ENCODE results near the gene SYPL2. TPM values are rescaled to one million over a fixed set of nuclear protein-coding genes. Genes with fewer than 3 reads are reported as not detected.

SYPL2 gene
- total RNA-seq, 1 donor from 2014 or later, result 1.1 TPM

DNA sequence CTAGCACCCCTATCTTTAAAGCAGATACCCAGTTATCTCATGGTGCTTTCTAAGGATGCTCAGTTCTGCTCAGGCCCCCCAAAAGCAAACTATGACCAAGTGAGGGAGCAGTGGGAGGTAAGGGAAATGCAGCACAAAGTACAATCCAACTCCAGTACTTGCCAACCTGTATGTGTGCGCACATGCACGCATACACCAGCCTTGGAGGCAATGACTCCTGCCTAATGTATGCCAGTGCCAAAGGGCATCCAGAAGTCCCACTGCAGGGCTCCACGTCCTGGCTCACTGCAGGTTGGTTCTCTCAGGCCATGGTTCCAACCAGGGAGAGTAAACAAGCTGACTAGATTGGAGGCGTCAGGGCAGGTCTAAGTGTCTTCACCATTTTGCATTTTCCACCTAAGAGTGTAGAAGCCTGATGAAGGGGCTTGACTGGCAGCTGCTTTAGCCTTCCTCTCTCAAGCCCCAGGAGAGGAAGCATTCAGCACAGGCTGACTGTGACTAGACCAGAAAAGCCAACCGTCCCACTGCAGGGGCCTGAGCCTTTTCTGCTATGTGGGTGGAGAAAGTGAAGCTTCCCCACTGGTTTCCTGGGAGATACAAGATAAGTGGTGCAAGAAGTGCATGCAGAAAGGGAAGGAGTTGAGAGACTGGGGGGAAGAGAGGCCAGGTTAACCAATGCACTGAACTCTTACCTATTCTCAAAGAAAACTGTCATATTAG is 35.5 kb downstream of the SYPL2 start:
- no peaks in the 10 kb centered on the region for H3K27me3 Mint-ChIP-seq
- no peak overlapping the region for H3K27ac Mint-ChIP-seq
- no peaks in the 10 kb centered on the region for H3K4me1 Mint-ChIP-seq (ENCODE audit: low read depth)
- no peak overlapping the region for H3K4me3 Mint-ChIP-seq (ENCODE audit: low read depth)
- TF ChIP-seq, protein P1, sequence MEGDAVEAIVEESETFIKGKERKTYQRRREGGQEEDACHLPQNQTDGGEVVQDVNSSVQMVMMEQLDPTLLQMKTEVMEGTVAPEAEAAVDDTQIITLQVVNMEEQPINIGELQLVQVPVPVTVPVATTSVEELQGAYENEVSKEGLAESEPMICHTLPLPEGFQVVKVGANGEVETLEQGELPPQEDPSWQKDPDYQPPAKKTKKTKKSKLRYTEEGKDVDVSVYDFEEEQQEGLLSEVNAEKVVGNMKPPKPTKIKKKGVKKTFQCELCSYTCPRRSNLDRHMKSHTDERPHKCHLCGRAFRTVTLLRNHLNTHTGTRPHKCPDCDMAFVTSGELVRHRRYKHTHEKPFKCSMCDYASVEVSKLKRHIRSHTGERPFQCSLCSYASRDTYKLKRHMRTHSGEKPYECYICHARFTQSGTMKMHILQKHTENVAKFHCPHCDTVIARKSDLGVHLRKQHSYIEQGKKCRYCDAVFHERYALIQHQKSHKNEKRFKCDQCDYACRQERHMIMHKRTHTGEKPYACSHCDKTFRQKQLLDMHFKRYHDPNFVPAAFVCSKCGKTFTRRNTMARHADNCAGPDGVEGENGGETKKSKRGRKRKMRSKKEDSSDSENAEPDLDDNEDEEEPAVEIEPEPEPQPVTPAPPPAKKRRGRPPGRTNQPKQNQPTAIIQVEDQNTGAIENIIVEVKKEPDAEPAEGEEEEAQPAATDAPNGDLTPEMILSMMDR (IDR thresholded peaks at IDR 0.05; ENCODE audit: unreplicated experiment), result no peak
- no peaks in the 10 kb centered on the region for H3K36me3 Mint-ChIP-seq (ENCODE audit: insufficient read depth)
- DNase-seq (ENCODE audit: low spot score, unreplicated experiment), result no peak
- H3K9me3 Mint-ChIP-seq (ENCODE audit: low read depth), result no peaks in the 10 kb centered on the region

DNA sequence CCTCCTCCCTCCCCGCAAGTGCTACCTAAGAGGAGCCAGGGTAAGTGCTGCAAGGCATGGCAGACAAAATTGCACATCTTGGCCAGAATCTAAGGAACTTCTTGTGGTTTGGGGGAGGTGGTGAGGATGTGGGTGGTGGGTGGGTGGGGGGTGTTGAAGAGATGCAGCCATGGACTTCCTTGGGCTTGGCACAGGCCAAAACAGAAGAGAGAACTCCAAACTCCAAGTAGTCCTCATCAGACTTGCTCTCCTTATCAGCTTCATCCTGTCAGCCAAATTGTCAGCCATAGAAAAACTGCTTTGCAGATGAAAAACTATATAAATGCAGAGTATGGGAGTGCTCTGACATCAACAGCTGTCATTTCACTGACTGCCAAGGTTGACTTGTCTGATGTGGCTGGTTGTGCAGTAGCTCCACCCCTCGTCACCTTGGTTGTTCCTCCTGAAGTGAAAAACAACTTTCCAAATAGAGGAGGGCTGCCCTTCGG is 36.1 kb downstream of the SYPL2 start:
- Mint-ChIP-seq H3K4me3 (ENCODE audit: low read depth) (no peak overlapping the region), H3K9me3 (ENCODE audit: low read depth) (no peaks in the 10 kb centered on the region), H3K27ac (no peak overlapping the region), H3K36me3 (ENCODE audit: insufficient read depth) (no peaks in the 10 kb centered on the region), H3K27me3 (no peaks in the 10 kb centered on the region), H3K4me1 (ENCODE audit: low read depth) (no peaks in the 10 kb centered on the region)
- TF ChIP-seq, protein P1 (IDR thresholded peaks at IDR 0.05; ENCODE audit: unreplicated experiment), result no peak
- DNase-seq (ENCODE audit: low spot score, unreplicated experiment), result no peak

DNA sequence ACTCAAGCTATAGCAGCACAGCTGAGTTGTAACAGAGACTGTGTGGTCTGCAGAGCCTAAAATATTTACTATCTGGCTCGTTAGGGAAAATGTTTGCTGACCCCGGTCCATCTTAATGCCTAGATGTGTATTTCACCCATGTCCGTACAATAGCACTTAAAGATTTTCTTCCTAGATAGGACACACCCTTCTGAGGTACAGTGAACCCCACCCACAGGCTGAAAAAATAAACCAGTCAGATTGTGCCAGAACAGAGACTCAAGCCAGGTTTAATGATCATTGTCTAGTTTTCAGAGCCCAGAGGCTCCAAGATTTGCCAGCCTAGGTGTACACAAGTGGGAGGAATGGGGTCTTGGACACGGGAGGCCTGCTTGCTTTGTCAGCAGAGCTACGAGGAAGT is 37.6 kb downstream of the SYPL2 start:
- no peaks in the 10 kb centered on the region for H3K9me3 Mint-ChIP-seq (ENCODE audit: low read depth)
- H3K4me1 Mint-ChIP-seq (ENCODE audit: low read depth), result peaks cover 4% of the 10 kb centered on the region
- H3K36me3 Mint-ChIP-seq (ENCODE audit: insufficient read depth), result no peaks in the 10 kb centered on the region
- H3K4me3 Mint-ChIP-seq (ENCODE audit: low read depth), result no peak overlapping the region
- TF ChIP-seq, protein P1 (IDR thresholded peaks at IDR 0.05; ENCODE audit: unreplicated experiment), result no peak
- DNase-seq (ENCODE audit: low spot score, unreplicated experiment), result no peak
- peaks cover 8% of the 10 kb centered on the region for H3K27me3 Mint-ChIP-seq
- no peak overlapping the region for H3K27ac Mint-ChIP-seq

DNA sequence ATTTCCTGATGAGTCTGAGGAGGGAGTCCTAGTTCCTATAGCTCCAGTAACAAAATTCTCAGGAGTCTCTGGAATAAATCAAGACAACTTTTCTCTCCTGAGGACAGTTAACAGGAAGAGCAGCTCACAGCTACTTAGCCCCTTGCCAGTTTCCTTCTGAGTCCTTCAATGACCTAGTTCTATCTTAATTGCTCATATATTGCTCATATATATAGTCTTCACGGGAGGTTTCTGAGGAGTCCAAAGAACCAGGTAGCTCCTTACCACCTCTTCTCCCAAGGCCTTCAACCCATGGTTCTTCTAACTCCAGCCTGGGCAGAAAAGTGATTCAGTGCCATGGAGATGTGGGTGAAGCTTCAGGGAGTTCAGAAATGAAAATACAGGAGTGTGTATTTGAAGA is 38.6 kb downstream of the SYPL2 start:
- H3K9me3 Mint-ChIP-seq (ENCODE audit: low read depth), result no peaks in the 10 kb centered on the region
- no peak for DNase-seq (ENCODE audit: low spot score, unreplicated experiment)
- no peak overlapping the region for H3K4me3 Mint-ChIP-seq (ENCODE audit: low read depth)
- TF ChIP-seq, protein P1 (IDR thresholded peaks at IDR 0.05; ENCODE audit: unreplicated experiment), result no peak
- peaks cover 8% of the 10 kb centered on the region for H3K27me3 Mint-ChIP-seq
- H3K4me1 Mint-ChIP-seq (ENCODE audit: low read depth), result peaks cover 7% of the 10 kb centered on the region
- no peak overlapping the region for H3K27ac Mint-ChIP-seq
- no peaks in the 10 kb centered on the region for H3K36me3 Mint-ChIP-seq (ENCODE audit: insufficient read depth)

DNA sequence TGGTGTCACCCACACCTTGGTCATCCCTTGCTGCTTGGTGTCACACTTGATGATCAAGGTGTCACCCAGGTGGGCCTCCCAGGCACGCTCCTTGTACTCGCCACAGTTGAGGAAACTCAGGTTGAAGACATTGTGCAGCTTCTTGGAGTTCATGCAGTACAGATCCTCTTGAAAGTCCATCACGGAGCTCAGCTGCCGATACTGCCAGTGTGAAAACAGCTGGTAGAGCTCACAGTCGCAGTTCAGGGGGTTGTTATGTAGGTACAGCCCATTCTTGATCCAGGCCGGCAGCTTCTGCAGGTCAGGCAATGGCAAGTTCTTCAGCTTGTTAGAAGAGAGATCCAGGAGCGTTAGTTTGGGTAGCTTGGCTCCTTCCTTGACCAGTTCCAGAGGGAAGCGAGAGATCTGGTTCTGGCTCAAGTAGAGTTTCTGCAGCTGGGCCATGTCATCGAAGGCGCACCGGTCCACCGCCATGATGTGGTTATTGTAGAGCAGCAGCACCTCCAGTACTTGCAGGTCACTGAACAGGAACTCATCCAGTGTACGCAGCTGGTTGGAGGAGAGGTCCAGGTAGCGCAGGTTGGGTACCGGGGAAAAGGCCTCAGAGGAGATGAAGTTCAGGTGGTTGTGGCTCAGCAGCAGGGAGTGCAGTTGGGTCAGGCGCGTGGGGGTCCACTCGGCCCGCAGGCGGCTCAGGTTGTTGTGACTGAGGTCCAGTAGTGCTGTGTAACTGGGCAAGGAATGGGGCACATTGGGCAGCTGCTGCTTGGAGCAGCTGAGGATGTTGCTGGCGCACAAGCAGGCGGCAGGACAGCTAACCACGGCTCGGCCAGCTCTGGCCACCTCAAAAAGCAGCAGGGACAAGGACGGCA is 41.9 kb downstream of the SYPL2 start:
- TF ChIP-seq, protein P1 (IDR thresholded peaks at IDR 0.05; ENCODE audit: unreplicated experiment), result no peak
- Mint-ChIP-seq H3K27me3 (peaks cover 30% of the 10 kb centered on the region), H3K9me3 (ENCODE audit: low read depth) (no peaks in the 10 kb centered on the region), H3K4me1 (ENCODE audit: low read depth) (peaks cover 10% of the 10 kb centered on the region), H3K27ac (no peak overlapping the region), H3K36me3 (ENCODE audit: insufficient read depth) (no peaks in the 10 kb centered on the region), H3K4me3 (ENCODE audit: low read depth) (peak overlapping the region; percentile 84)
- DNase-seq (ENCODE audit: low spot score, unreplicated experiment), result no peak

All from progenitor cell of endocrine pancreas (in vitro differentiated cells).